ENCODE measurements around the gene NAPEPLD.

DNA sequence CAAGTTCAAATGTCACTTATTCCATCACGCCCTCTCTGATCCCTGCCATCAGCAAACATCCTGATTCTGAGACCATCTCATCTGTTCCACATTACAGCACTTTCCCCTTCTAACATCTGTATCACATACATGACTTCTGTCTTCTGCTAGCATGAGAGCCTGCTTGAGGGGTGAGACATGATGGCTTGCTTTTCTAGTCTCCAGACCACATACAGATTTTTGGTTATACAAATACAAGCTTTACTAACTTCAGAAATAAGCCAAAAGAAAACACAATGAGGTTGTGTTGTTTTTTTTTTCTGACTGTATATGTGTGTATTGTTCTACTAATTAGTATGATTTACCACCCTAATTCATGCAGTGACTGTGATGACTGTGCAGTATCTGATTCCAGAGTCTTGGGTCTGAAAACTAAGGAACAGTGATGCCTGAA, 34.3 kb downstream of the NAPEPLD start:
- TF ChIP-seq POLR2A (IDR thresholded peaks at IDR 0.05), result no peak
- TF ChIP-seq, protein P1, sequence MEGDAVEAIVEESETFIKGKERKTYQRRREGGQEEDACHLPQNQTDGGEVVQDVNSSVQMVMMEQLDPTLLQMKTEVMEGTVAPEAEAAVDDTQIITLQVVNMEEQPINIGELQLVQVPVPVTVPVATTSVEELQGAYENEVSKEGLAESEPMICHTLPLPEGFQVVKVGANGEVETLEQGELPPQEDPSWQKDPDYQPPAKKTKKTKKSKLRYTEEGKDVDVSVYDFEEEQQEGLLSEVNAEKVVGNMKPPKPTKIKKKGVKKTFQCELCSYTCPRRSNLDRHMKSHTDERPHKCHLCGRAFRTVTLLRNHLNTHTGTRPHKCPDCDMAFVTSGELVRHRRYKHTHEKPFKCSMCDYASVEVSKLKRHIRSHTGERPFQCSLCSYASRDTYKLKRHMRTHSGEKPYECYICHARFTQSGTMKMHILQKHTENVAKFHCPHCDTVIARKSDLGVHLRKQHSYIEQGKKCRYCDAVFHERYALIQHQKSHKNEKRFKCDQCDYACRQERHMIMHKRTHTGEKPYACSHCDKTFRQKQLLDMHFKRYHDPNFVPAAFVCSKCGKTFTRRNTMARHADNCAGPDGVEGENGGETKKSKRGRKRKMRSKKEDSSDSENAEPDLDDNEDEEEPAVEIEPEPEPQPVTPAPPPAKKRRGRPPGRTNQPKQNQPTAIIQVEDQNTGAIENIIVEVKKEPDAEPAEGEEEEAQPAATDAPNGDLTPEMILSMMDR (IDR thresholded peaks at IDR 0.05), result no peak
